HFF-Myc (cell line): ENCODE measurements around the gene SYS1.

ENCODE experiments used
- DNase-seq: peaks from one replicate; pipeline ENCODE4 v3.0.0-alpha.2; 2011; ENCODE audit warnings: low read depth; ENCODE audit errors: extremely low read depth
- H3K4me3 ChIP-seq: replicated peaks from 2 replicates; pipeline ENCODE4 v1.5.1; 2011; ENCODE audit warnings: low read depth, mild to moderate bottlenecking, control low read depth, low read length
- TF ChIP-seq, protein P1 (sequence below): IDR thresholded peaks from 2 replicates; pipeline ENCODE4 v1.5.1; 2012; ENCODE audit warnings: mild to moderate bottlenecking, low read depth, low read length, control low read depth; ENCODE audit errors: missing control alignments

SYS1 gene

GRCh38 chr20:45358282-45359068 lies 4.5 kb upstream of the SYS1 start:
- DNase-seq = no peak
- TF ChIP-seq, protein P1, sequence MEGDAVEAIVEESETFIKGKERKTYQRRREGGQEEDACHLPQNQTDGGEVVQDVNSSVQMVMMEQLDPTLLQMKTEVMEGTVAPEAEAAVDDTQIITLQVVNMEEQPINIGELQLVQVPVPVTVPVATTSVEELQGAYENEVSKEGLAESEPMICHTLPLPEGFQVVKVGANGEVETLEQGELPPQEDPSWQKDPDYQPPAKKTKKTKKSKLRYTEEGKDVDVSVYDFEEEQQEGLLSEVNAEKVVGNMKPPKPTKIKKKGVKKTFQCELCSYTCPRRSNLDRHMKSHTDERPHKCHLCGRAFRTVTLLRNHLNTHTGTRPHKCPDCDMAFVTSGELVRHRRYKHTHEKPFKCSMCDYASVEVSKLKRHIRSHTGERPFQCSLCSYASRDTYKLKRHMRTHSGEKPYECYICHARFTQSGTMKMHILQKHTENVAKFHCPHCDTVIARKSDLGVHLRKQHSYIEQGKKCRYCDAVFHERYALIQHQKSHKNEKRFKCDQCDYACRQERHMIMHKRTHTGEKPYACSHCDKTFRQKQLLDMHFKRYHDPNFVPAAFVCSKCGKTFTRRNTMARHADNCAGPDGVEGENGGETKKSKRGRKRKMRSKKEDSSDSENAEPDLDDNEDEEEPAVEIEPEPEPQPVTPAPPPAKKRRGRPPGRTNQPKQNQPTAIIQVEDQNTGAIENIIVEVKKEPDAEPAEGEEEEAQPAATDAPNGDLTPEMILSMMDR = no peak
- H3K4me3 ChIP-seq = no peak overlapping the region

DNA sequence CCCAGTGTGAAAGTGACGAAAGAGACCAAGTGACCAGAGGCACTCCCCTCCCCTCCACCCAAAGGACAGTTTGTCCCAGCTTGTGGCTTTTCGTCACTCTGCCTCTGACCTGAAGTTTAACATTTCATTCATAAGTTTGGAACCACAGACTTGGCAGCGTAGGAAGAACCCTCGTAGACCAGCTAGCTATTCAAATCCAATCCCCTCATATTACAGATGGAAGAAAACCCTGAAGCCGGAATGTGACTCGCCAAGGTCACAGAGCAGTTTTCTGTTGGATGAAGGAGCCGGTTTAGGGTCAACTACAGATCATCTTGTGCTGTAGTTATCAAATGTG lies 3.9 kb upstream of the SYS1 start:
- no peak overlapping the region for H3K4me3 ChIP-seq
- TF ChIP-seq, protein P1 = no peak
- DNase-seq = no peak

- no peak overlapping the region for H3K4me3 ChIP-seq
- TF ChIP-seq, protein P1 = no peak
- no peak for DNase-seq
Measured at GRCh38 chr20:45359406-45360148, 3.4 kb upstream of the SYS1 start.

GRCh38 chr20:45361793-45362192 lies 1.2 kb upstream of the SYS1 start:
- DNase-seq = no peak
- H3K4me3 ChIP-seq = no peak overlapping the region
- TF ChIP-seq, protein P1 = no peak

DNA sequence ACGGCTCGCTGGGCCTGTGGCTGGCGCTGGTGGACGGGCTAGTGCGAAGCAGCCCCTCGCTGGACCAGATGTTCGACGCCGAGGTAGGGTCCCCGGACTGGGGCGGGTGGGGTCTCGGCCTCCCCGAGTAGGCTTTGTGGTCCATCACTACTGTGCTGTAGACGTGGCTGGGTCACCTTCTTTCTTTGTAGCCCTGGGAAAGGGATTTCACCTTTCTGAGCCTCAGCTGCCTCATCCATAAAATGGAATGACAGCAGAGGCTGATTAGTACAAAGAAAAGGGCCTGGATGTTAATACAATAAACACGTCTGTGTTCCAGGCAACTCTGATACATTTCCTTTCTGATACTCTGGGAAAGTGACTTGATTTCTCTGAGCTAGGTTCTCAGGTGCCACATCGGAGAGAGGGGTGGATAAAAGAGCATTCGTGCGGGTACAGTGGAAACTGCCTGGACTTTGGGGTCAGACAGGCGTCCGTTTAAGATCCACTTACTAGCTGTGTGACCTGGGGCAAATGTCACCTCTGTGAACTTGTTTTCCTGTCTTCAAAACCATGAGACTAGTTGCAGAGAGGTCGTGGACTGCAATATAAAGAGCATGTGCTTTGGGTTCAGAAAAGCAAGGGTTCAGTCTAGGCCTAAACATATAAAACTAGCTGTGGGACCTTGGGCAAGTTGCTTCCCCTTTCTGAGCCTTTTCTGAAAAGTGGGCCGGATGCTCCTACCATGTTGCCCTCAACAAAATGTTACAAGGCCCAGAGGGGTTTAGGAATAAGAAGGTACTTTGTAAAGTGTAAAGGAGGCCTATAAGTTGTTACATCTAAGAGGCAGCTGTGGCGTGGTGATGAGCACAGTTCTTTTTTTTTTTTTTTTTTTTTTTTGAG lies 896 bp downstream of the SYS1 start:
- no peak for DNase-seq
- peak overlapping the region; percentile 83 for H3K4me3 ChIP-seq
- TF ChIP-seq, protein P1 = no peak

GRCh38 chr20:45365444-45365970 lies 2.6 kb downstream of the SYS1 start:
- no peak overlapping the region for H3K4me3 ChIP-seq
- TF ChIP-seq, protein P1 = no peak
- DNase-seq = no peak
